Smooth muscle cell (in vitro differentiated cells): ENCODE results near the gene SLC7A5. TPM values are rescaled to one million over a fixed set of nuclear protein-coding genes. Genes with fewer than 3 reads are reported as not detected.
"Not testable (repeated sequence)": the region's sequence is repeated elsewhere in the genome, so short reads cannot be mapped to it uniquely, and the experiment has no call there.

Source experiments
- DNase-seq: peaks from one replicate; lab custom pipeline; 2025; ENCODE audit not compliant: unreplicated experiment; lab: John Stamatoyannopoulos, UW
- H2AFZ ChIP-seq: fragments of 200-600 bp; sonication (generic); 2 replicates; pipeline ENCODE4 v1.6.0; 2016; ENCODE audit warnings: antibody characterized with exemption, low read depth, mild to moderate bottlenecking
- H3F3A ChIP-seq: fragments of 200-600 bp; sonication (generic); 2 replicates; pipeline ENCODE4 v1.6.0; 2017; ENCODE audit warnings: antibody characterized with exemption, low read depth
- H3K27ac ChIP-seq: fragments of 200-600 bp; sonication (generic); 2 replicates; pipeline ENCODE4 v1.5.1; 2016; ENCODE audit warnings: low read depth, mild to moderate bottlenecking
- H3K27me3 ChIP-seq: fragments of 200-600 bp; sonication (generic); 2 replicates; pipeline ENCODE4 v1.6.1; 2016; ENCODE audit warnings: low read depth, mild to moderate bottlenecking
- H3K36me3 ChIP-seq: fragments of 200-600 bp; sonication (generic); 2 replicates; pipeline ENCODE4 v1.5.1; 2016; ENCODE audit warnings: low read depth
- H3K4me1 ChIP-seq: fragments of 200-600 bp; sonication (generic); 2 replicates; pipeline ENCODE4 v1.5.1; 2016; ENCODE audit warnings: low read depth
- H3K4me2 ChIP-seq: fragments of 200-600 bp; sonication (generic); 2 replicates; pipeline ENCODE4 v1.6.0; 2016; ENCODE audit warnings: mild to moderate bottlenecking
- H3K4me3 ChIP-seq: fragments of 200-600 bp; sonication (generic); 2 replicates; pipeline ENCODE4 v1.5.1; 2016; ENCODE audit warnings: mild to moderate bottlenecking
- H3K79me2 ChIP-seq: fragments of 200-600 bp; sonication (generic); 2 replicates; pipeline ENCODE4 v1.6.0; 2016; ENCODE audit warnings: low read depth, mild to moderate bottlenecking
- H3K9ac ChIP-seq: fragments of 200-600 bp; sonication (generic); 2 replicates; pipeline ENCODE4 v1.6.0; 2016; ENCODE audit warnings: low read depth
- H3K9me3 ChIP-seq: fragments of 200-600 bp; sonication (generic); replicated peaks from 2 replicates; pipeline ENCODE4 v1.5.1; 2016; ENCODE audit warnings: low read depth
- H4K20me1 ChIP-seq: fragments of 200-600 bp; sonication (generic); 2 replicates; pipeline ENCODE4 v1.6.0; 2016; ENCODE audit warnings: low read depth
- WGBS: methylation state at CpG from one replicate; pipeline ENCODE4 v1.1.7; 2016; ENCODE audit warnings: low lambda C conversion rate; 5-methylcytosine and 5-hydroxymethylcytosine counted together
- polyA plus RNA-seq: library from polyadenylated mRNA; unstranded; fragments of >200 nt; fragmentation: Nextera tagmentation; extraction: Ambion mirVana; gene quantifications from 2 replicates; pipeline ENCODE4 v1.2.1, GENCODE V29; 2016
- total RNA-seq: library from RNA; depleted of rRNA; stranded (reverse); fragments of >200 nt; gene quantifications from 2 replicates; pipeline ENCODE4 v1.2.3, GENCODE V29; 2014
- TF ChIP-seq, protein P1 (sequence below): fragments of 200-600 bp; sonication (generic); IDR thresholded peaks from 2 replicates; pipeline ENCODE4 v1.5.1; 2017; ENCODE audit warnings: borderline replicate concordance, mild to moderate bottlenecking, antibody characterized with exemption; ENCODE audit not compliant: insufficient read depth, poor library complexity, severe bottlenecking

SLC7A5 gene
- total and polyA plus RNA-seq, 2 experiments from 2014 or later: 51.3 to 58.8 TPM

DNA sequence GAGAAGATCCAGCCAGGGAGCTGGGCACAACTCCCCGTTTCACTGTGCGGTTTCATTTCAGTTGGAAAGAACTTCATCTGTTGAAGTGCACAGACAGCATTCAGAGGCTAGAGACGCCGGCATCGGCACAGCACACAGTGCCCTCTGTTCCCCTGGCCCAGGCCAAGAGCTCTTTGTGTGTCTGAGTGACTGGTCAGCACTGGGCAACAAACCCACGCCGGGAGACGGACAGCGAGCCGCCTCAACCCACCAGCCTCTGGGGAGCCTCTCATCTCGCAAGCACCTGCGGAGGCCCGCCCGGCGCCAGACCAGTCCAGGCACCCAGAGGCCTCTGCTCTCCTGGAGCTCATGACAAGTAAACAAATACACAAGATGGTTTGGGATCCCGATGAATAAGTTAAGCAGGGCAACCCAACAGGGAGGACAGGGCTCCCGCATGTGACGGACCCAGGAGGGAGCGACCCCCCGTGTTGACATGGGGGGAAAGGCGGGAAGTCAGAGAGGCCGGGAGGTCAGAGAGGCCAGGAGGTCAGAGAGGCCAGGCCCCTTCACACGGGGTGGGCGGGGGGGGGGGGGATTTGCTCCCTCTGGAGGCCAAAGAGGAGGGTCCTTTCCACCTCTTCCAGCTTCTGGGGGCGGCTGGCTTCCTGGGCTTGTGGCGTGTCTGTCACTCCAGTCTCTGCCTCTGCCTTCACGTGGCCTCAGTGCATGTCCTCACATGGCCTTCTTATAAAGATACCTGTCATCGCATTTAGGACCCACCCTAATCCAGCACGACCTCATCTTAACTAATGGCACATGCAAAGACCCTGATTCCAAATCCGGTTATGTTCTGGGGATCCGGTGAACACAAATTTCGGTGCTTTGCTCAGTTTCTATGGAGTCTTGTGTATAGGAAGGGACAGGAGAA, 77.8 kb downstream of the SLC7A5 start:
- Histone ChIP-seq H3K4me2 (no peak overlapping the region), H3K79me2 (no peaks in the 10 kb centered on the region), H3K27ac (no peak overlapping the region), H3K4me1 (no peaks in the 10 kb centered on the region), H3K4me3 (no peak overlapping the region), H2AFZ (no peak overlapping the region), H3K36me3 (no peaks in the 10 kb centered on the region), H3K9ac (no peak overlapping the region), H4K20me1 (no peaks in the 10 kb centered on the region), H3K9me3 (no peaks in the 10 kb centered on the region), H3K27me3 (no peaks in the 10 kb centered on the region), H3F3A (peaks cover 4% of the 10 kb centered on the region)
- TF ChIP-seq, protein P1, sequence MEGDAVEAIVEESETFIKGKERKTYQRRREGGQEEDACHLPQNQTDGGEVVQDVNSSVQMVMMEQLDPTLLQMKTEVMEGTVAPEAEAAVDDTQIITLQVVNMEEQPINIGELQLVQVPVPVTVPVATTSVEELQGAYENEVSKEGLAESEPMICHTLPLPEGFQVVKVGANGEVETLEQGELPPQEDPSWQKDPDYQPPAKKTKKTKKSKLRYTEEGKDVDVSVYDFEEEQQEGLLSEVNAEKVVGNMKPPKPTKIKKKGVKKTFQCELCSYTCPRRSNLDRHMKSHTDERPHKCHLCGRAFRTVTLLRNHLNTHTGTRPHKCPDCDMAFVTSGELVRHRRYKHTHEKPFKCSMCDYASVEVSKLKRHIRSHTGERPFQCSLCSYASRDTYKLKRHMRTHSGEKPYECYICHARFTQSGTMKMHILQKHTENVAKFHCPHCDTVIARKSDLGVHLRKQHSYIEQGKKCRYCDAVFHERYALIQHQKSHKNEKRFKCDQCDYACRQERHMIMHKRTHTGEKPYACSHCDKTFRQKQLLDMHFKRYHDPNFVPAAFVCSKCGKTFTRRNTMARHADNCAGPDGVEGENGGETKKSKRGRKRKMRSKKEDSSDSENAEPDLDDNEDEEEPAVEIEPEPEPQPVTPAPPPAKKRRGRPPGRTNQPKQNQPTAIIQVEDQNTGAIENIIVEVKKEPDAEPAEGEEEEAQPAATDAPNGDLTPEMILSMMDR: no peak
- WGBS: 92% methylated on average over 30 of the region's 32 CpGs
- no peak for DNase-seq

DNA sequence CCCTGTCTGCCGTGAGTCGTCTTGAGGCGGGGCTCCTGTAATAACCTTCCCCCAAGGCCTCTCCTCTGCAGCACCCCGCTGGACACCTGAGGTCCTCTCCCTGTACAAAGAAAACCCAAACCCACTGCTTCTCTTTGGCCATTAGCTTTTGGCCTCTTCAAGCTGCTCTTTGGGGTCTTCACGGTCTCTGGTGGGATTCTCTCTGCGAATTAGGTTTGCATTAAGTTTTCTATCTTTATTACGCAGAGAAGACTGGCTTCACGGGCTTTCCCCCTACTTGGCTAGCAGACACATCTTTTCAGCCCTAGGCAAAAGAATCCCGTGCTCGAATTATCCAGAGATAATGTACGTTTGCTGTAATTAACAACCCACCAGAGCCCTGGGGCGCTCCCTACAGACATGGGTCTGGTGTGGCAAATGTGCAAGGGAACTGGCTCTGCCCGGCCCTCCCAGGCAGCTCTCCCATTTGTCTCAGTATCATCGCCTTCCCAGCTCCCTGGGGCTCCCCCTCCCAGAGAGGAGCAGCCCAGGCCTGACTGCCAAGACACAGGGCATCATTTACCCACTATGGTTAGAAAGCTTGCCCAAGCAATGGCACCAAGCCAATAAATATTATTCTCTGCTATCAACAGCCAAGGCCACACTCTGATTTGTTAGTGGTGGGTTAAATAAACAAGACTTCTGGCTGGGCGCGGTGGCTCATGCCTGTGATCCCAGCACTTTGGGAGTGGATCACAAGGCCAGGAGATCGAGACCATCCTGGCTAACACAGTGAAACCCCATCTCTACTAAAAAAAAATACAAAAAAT, 78.8 kb downstream of the SLC7A5 start:
- Histone ChIP-seq H3K4me2 (no peak overlapping the region), H3K27me3 (no peaks in the 10 kb centered on the region), H3K36me3 (no peaks in the 10 kb centered on the region), H3K9me3 (no peaks in the 10 kb centered on the region), H3K4me1 (no peaks in the 10 kb centered on the region), H3F3A (peaks cover 4% of the 10 kb centered on the region), H3K4me3 (no peak overlapping the region), H3K27ac (peak overlapping the region; percentile 67), H3K9ac (peak overlapping the region; percentile 9), H4K20me1 (no peaks in the 10 kb centered on the region), H2AFZ (no peak overlapping the region), H3K79me2 (no peaks in the 10 kb centered on the region)
- WGBS: 68% methylated on average over 17 of the region's 17 CpGs
- TF ChIP-seq, protein P1: no peak
- no peak for DNase-seq

DNA sequence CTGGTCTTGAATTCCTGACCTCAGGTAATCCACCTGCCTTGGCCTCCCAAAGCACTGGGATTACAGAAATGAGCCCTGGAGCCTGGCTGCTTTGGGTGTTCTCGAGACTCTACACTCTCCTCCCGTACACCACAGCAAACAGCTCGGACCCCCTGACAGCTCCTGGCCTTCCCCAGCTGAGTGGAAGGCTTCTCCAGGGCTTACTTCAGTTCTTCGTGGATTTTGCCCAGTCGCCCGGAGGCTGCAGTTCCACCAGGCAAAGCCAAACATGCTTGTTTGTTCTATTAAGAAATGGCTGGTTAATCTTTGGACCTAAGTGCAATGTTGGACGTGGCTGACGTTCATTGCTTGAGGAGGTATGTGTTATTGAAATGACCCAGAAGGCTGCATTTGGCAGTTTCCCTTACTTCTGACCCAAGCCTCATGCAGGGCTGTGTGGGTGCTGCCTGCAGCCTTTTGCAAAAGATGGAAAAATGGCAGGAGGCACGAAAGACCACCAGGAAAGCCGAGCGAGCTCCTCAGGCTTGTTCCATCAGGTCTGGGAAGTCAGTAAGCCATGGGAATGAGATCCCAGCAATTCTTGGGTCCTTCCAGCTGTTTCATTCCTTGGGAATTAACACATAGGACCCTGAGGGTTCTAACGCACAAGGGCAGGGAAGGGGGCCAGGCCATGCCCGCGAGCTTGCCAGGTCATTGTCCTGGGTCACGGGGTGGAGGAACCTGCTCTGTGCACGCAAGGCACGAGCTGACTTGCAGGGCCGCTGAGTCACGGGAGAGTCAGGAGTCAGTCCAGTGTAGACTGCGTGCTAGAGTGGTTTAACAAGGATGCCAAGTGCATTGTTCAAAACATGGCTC, 79.6 kb downstream of the SLC7A5 start:
- Histone ChIP-seq H3K27ac (peak overlapping the region; percentile 67), H3K36me3 (no peaks in the 10 kb centered on the region), H3K4me2 (no peak overlapping the region), H3K4me1 (no peaks in the 10 kb centered on the region), H3F3A (peaks cover 4% of the 10 kb centered on the region), H3K9ac (peak overlapping the region; percentile 29), H3K79me2 (no peaks in the 10 kb centered on the region), H3K27me3 (no peaks in the 10 kb centered on the region), H4K20me1 (no peaks in the 10 kb centered on the region), H3K4me3 (no peak overlapping the region), H2AFZ (no peak overlapping the region), H3K9me3 (no peaks in the 10 kb centered on the region)
- TF ChIP-seq, protein P1: no peak
- DNase-seq: no peak
- 68% methylated on average over 20 of the region's 20 CpGs for WGBS

DNA sequence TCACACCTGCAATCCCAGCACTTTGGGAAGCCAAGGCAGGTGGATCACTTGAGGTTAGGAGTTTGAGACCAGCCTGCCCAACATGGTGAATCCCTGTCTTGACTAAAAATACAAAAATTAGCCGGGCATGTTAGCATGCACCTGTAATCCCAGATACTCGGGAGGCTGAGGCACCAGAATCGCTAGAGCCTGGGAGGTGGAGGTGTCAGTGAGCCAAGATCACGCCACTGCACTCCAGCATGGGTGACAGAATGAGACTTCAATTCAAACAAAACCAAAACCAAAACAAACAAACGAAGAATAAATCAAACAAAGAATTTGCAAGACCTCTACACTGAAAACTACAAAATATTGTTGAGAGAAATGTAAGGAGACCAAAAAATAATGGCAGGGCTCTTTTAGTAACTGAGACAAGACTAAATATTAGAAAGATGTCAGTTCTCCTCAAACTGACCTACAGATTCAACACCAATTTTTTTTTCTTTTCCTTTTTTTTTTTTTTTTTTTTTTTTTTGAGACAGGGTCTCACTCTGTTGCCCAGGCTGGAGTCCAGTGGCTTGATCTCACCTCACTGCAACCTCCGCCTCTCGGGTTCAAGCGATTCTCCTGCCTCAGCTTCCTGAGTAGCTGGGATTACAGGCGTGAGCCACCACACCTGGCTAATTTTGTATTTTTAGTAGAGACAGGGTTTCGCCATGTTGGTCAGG, 80.4 kb downstream of the SLC7A5 start:
- DNase-seq, H3K4me1 ChIP-seq, H3K27me3 ChIP-seq, H3K9me3 ChIP-seq, H3K36me3 ChIP-seq, H3K4me3 ChIP-seq, H4K20me1 ChIP-seq, H3K4me2 ChIP-seq, H3K79me2 ChIP-seq, H3F3A ChIP-seq, H3K9ac ChIP-seq, H2AFZ ChIP-seq: not testable (repeated sequence)
- WGBS: 97% methylated on average over 9 of the region's 10 CpGs
- peak overlapping the region; percentile 65 for H3K27ac ChIP-seq

DNA sequence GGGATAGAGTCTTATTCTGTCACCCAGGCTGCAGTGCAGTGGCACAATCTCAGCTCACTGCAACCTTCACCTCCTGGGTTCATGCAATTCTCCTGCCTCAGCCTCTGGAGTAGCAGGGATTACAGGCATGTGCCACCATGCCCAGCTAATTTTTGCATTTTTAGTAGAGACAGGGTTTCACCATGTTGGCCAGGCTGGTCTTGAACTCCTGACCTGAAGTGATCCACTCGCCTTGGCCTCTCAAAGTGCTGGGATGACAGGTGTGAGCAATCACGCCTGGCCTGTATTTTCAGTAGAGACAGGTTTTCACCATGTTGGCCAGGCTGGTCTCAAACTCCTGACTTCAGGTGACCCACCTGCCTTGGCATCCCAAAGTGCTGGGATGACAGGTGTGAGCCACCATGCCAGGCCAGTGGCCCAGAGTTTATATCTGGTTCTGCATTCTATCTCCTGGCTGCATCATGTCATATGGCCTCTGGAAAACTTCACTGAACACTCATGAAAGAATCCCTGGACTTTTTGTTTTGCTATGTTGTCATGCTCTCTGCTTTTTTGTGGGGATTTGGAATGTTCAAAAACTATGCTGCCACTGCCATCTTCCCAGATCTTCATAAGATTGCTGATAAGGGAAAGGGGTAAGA, 81.7 kb downstream of the SLC7A5 start:
- DNase-seq: not testable (repeated sequence)
- H3K27ac ChIP-seq: peak overlapping the region; percentile 24

More for the DNA sequence above, 81.7 kb downstream of the SLC7A5 start:
- H3F3A ChIP-seq, H2AFZ ChIP-seq, H4K20me1 ChIP-seq, H3K9ac ChIP-seq, H3K4me2 ChIP-seq, H3K4me1 ChIP-seq, H3K79me2 ChIP-seq, H3K36me3 ChIP-seq, H3K27me3 ChIP-seq, H3K4me3 ChIP-seq, H3K9me3 ChIP-seq: not testable (repeated sequence)
- WGBS: 96% methylated on average over 2 of the region's 2 CpGs
